ENCODE measurements around the gene PRKCD.

- TF ChIP-seq POLR2A (IDR thresholded peaks at IDR 0.05; ENCODE audit: extremely low read depth, insufficient read length): no peak
- no peak for TF ChIP-seq CTCF (IDR thresholded peaks at IDR 0.05; ENCODE audit: low read depth, low read length)
- TF ChIP-seq MAX (IDR thresholded peaks at IDR 0.05; ENCODE audit: low read depth, low read length): no peak
These were observed 8.9 kb downstream of the PRKCD start for GRCh38 chr3:53169832-53170324.

All from NB4 (cell line).